Amygdala (tissue), 56 donors: ENCODE results near the gene MBD2.

Source experiments
- DNase-seq, 56 donors: peaks; one replicate each; lab custom pipeline; 2025; lab: John Stamatoyannopoulos, UW

The MBD2 gene

GRCh38 chr18:54116541-54117257 is 107.8 kb downstream of the MBD2 start:
- no peak for DNase-seq

GRCh38 chr18:54112356-54112755 is 112.1 kb downstream of the MBD2 start:
- DNase-seq: no peak

DNA sequence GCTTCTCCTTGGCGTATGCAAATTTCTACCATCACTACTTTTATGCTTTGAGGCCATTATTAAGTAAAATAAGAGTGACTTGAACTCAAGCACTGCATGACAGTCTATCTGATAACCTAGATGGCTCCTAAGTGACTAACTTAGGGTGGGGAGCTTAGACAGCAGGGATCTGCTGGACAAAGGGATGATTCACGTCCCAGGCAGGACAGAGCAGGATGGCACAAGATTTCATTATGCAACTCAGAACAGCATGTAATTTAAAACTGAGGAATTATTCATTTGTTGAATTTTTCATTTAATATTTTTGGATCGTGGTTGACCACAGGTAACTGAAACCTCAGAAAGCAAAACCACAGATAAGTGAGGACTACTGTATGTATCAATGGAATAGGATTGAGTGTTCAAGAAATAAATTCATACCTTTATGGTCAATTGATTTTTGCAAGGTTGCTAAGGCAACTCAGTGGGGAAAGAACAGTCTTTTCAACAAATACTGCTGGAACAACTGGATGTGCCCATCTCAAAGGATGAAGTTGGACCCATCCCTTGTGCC is 115.3 kb downstream of the MBD2 start:
- no peak for DNase-seq

DNA sequence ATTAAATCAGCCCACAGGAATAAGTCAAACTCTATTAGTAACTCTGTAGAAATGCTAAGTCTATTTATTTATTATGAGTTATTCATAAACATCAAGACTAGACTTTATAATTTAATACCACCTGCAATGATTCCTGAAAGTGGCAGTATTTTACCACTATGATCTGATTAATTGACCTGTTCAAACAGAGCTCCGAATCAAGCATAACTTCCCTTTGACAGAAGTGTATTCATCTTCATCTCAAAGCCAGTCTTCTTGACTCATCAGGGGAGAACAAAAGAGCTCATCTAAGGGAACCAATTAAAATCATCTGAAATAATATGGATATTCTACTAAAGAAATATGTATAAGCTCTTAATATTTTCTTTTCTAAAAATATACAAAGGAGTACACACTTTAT is 122.3 kb downstream of the MBD2 start:
- DNase-seq: no peak
